ENCODE measurements around the gene VWA3B.
"Not testable (repeated sequence)": the region's sequence is repeated elsewhere in the genome, so short reads cannot be mapped to it uniquely, and the experiment has no call there.

VWA3B gene

GRCh38 chr2:98253461-98254070 is 166.6 kb downstream of the VWA3B start:
- no peak for DNase-seq

- DNase-seq = no peak
These were observed 167.6 kb downstream of the VWA3B start for GRCh38 chr2:98254504-98255059.

- DNase-seq = no peak
These were observed 171.9 kb downstream of the VWA3B start for GRCh38 chr2:98258906-98259305.

- DNase-seq = no peak
These were observed 176.4 kb downstream of the VWA3B start for GRCh38 chr2:98263362-98263761.

GRCh38 chr2:98268225-98268624 is 181.3 kb downstream of the VWA3B start:
- not testable (repeated sequence) for DNase-seq

- DNase-seq = peak; percentile 24
These were observed 182.3 kb downstream of the VWA3B start for GRCh38 chr2:98269274-98269673.

GRCh38 chr2:98269830-98270229 is 182.9 kb downstream of the VWA3B start:
- DNase-seq = no peak

GRCh38 chr2:98277162-98277859 is 190.3 kb downstream of the VWA3B start:
- no peak for DNase-seq

GRCh38 chr2:98278074-98278473 is 191.1 kb downstream of the VWA3B start:
- DNase-seq = no peak

- DNase-seq = no peak
These were observed 193.6 kb downstream of the VWA3B start for GRCh38 chr2:98280376-98281102.

GRCh38 chr2:98281607-98282006 is 194.6 kb downstream of the VWA3B start:
- no peak for DNase-seq

GRCh38 chr2:98282109-98282508 is 195.1 kb downstream of the VWA3B start:
- no peak for DNase-seq

GRCh38 chr2:98293030-98293429 is 206.1 kb downstream of the VWA3B start:
- no peak for DNase-seq

- no peak for DNase-seq
These were observed 207.1 kb downstream of the VWA3B start for GRCh38 chr2:98293931-98294687.

- no peak for DNase-seq
These were observed 207.7 kb downstream of the VWA3B start for GRCh38 chr2:98294711-98295110.

GRCh38 chr2:98295275-98295674 is 208.3 kb downstream of the VWA3B start:
- DNase-seq = no peak

- DNase-seq = no peak
These were observed 208.9 kb downstream of the VWA3B start for GRCh38 chr2:98295721-98296414.

- no peak for DNase-seq
These were observed 209.5 kb downstream of the VWA3B start for GRCh38 chr2:98296440-98296839.

GRCh38 chr2:98297817-98298682 is 211.1 kb downstream of the VWA3B start:
- DNase-seq = no peak

- DNase-seq = no peak
These were observed 211.8 kb downstream of the VWA3B start for GRCh38 chr2:98298683-98299164.

Data from CD4-positive, alpha-beta T cell treated with Interleukin-4 for 4 hours (primary cell).